HUES48 (cell line): ENCODE data around the gene PDCD2L.
"Not testable (repeated sequence)": the region's sequence is repeated elsewhere in the genome, so short reads cannot be mapped to it uniquely, and the experiment has no call there.

ENCODE experiments used
- H3K27ac ChIP-seq: one replicate; pipeline ENCODE4 v1.7.0; 2013; ENCODE audit warnings: low read depth, low read length, inconsistent platforms
- H3K27me3 ChIP-seq: 2 replicates; pipeline ENCODE4 v1.6.1; 2013; ENCODE audit warnings: mild to moderate bottlenecking, low read length; ENCODE audit not compliant: control insufficient read depth, insufficient read depth
- H3K36me3 ChIP-seq: 2 replicates; pipeline ENCODE4 v1.6.1; 2013; ENCODE audit warnings: low read length; ENCODE audit not compliant: control insufficient read depth, insufficient read depth
- H3K4me1 ChIP-seq: 2 replicates; pipeline ENCODE4 v1.6.1; 2013; ENCODE audit warnings: mild to moderate bottlenecking, low read length; ENCODE audit not compliant: control insufficient read depth, insufficient read depth
- H3K4me3 ChIP-seq: 2 replicates; pipeline ENCODE4 v1.5.1; 2013; ENCODE audit warnings: mild to moderate bottlenecking, low read depth, low read length
- H3K9ac ChIP-seq: 2 replicates; pipeline ENCODE4 v1.6.1; 2013; ENCODE audit warnings: mild to moderate bottlenecking, low read depth, low read length, moderate library complexity
- H3K9me3 ChIP-seq: 2 replicates; pipeline ENCODE4 v1.6.1; 2013; ENCODE audit warnings: low read length; ENCODE audit not compliant: control insufficient read depth, insufficient read depth

PDCD2L gene

GRCh38 chr19:34375598-34375997 is 28.6 kb upstream of the PDCD2L start:
- H3K27ac ChIP-seq, result no peak overlapping the region
- H3K4me3 ChIP-seq, result no peak overlapping the region
- H3K9ac ChIP-seq, result no peak overlapping the region
- H3K36me3 ChIP-seq, result peaks cover 81% of the 10 kb centered on the region
- no peaks in the 10 kb centered on the region for H3K9me3 ChIP-seq
- no peaks in the 10 kb centered on the region for H3K4me1 ChIP-seq
- H3K27me3 ChIP-seq, result no peaks in the 10 kb centered on the region

- H3K36me3 ChIP-seq, result peaks cover 91% of the 10 kb centered on the region
- H3K9ac ChIP-seq, result no peak overlapping the region
- no peak overlapping the region for H3K27ac ChIP-seq
- H3K9me3 ChIP-seq, result no peaks in the 10 kb centered on the region
- no peaks in the 10 kb centered on the region for H3K27me3 ChIP-seq
- no peak overlapping the region for H3K4me3 ChIP-seq
- no peaks in the 10 kb centered on the region for H3K4me1 ChIP-seq
Measured at GRCh38 chr19:34380639-34381241, 23.5 kb upstream of the PDCD2L start.

GRCh38 chr19:34381399-34382251 is 22.6 kb upstream of the PDCD2L start:
- Histone ChIP-seq H3K9ac (no peak overlapping the region), H3K9me3 (no peaks in the 10 kb centered on the region), H3K27ac (no peak overlapping the region), H3K4me3 (no peak overlapping the region), H3K4me1 (no peaks in the 10 kb centered on the region), H3K36me3 (peaks cover 91% of the 10 kb centered on the region), H3K27me3 (no peaks in the 10 kb centered on the region)

GRCh38 chr19:34382471-34382870 is 21.7 kb upstream of the PDCD2L start:
- Histone ChIP-seq H3K9me3 (no peaks in the 10 kb centered on the region), H3K27ac (no peak overlapping the region), H3K4me3 (no peak overlapping the region), H3K9ac (no peak overlapping the region), H3K36me3 (peaks cover 95% of the 10 kb centered on the region), H3K4me1 (no peaks in the 10 kb centered on the region), H3K27me3 (no peaks in the 10 kb centered on the region)

GRCh38 chr19:34383599-34383998 is 20.6 kb upstream of the PDCD2L start:
- Histone ChIP-seq H3K9ac (no peak overlapping the region), H3K4me1 (no peaks in the 10 kb centered on the region), H3K27me3 (no peaks in the 10 kb centered on the region), H3K4me3 (no peak overlapping the region), H3K36me3 (peaks cover 96% of the 10 kb centered on the region), H3K27ac (no peak overlapping the region), H3K9me3 (no peaks in the 10 kb centered on the region)

- H3K36me3 ChIP-seq, result peaks cover 96% of the 10 kb centered on the region
- H3K27me3 ChIP-seq, result no peaks in the 10 kb centered on the region
- H3K27ac ChIP-seq, result no peak overlapping the region
- no peaks in the 10 kb centered on the region for H3K9me3 ChIP-seq
- no peaks in the 10 kb centered on the region for H3K4me1 ChIP-seq
- no peak overlapping the region for H3K4me3 ChIP-seq
- H3K9ac ChIP-seq, result no peak overlapping the region
Measured at GRCh38 chr19:34386645-34387445, 17.4 kb upstream of the PDCD2L start.

- Histone ChIP-seq H3K9ac (no peak overlapping the region), H3K27me3 (no peaks in the 10 kb centered on the region), H3K27ac (no peak overlapping the region), H3K9me3 (no peaks in the 10 kb centered on the region), H3K36me3 (peaks cover 96% of the 10 kb centered on the region), H3K4me1 (no peaks in the 10 kb centered on the region), H3K4me3 (no peak overlapping the region)
Measured at GRCh38 chr19:34387446-34387810, 16.8 kb upstream of the PDCD2L start.

- H3K4me3 ChIP-seq, result not testable (repeated sequence)
- H3K36me3 ChIP-seq, result peaks cover 96% of the 10 kb centered on the region
Measured at GRCh38 chr19:34388745-34389144, 15.5 kb upstream of the PDCD2L start.

GRCh38 chr19:34391813-34392212 is 12.4 kb upstream of the PDCD2L start:
- no peak overlapping the region for H3K9ac ChIP-seq
- no peak overlapping the region for H3K4me3 ChIP-seq
- H3K9me3 ChIP-seq, result no peaks in the 10 kb centered on the region
- H3K36me3 ChIP-seq, result peaks cover 98% of the 10 kb centered on the region
- no peaks in the 10 kb centered on the region for H3K4me1 ChIP-seq
- no peak overlapping the region for H3K27ac ChIP-seq
- H3K27me3 ChIP-seq, result no peaks in the 10 kb centered on the region

More at GRCh38 chr19:34388745-34389144, 15.5 kb upstream of the PDCD2L start:
- H3K27ac ChIP-seq, H3K9ac ChIP-seq, H3K27me3 ChIP-seq, H3K4me1 ChIP-seq, H3K9me3 ChIP-seq: not testable (repeated sequence)

- Histone ChIP-seq H3K4me1 (no peaks in the 10 kb centered on the region), H3K9ac (no peak overlapping the region), H3K27ac (no peak overlapping the region), H3K36me3 (peaks cover 98% of the 10 kb centered on the region), H3K9me3 (no peaks in the 10 kb centered on the region), H3K27me3 (no peaks in the 10 kb centered on the region), H3K4me3 (no peak overlapping the region)
Measured at GRCh38 chr19:34393031-34393430, 11.2 kb upstream of the PDCD2L start.

- H3K27ac ChIP-seq, result no peak overlapping the region
- peaks cover 98% of the 10 kb centered on the region for H3K36me3 ChIP-seq
Measured at GRCh38 chr19:34393629-34394028, 10.6 kb upstream of the PDCD2L start.

More at GRCh38 chr19:34393629-34394028, 10.6 kb upstream of the PDCD2L start:
- H3K9ac ChIP-seq, result no peak overlapping the region
- no peaks in the 10 kb centered on the region for H3K27me3 ChIP-seq
- no peak overlapping the region for H3K4me3 ChIP-seq
- H3K9me3 ChIP-seq, result no peaks in the 10 kb centered on the region
- H3K4me1 ChIP-seq, result no peaks in the 10 kb centered on the region
